GM23338 (cell line): ENCODE measurements around the gene EXOC4. TPM values are rescaled to one million over a fixed set of nuclear protein-coding genes. Genes with fewer than 3 reads are reported as not detected.

Experiments used
- ATAC-seq: fragments of 200-7000 bp; cut with Tn5 transposase; 3 replicates; pipeline ENCODE4 v1.9.1; 2020
- DNase-seq: peaks from one replicate; pipeline ENCODE4 v3.0.0-alpha.2; 2015; ENCODE audit warnings: low spot score
- H2AFZ ChIP-seq: fragments of 200-600 bp; sonication (generic); 2 replicates; pipeline ENCODE4 v1.8.0; 2016; ENCODE audit warnings: antibody characterized with exemption, mild to moderate bottlenecking, moderate library complexity
- H3F3A ChIP-seq: fragments of 200-600 bp; sonication (generic); replicated peaks from 2 replicates; pipeline ENCODE4 v1.8.0; 2017; ENCODE audit warnings: antibody characterized with exemption, mixed run types, low read depth
- H3K27ac ChIP-seq: fragments of 200-600 bp; sonication (generic); 2 replicates; pipeline ENCODE4 v1.6.1; 2016; ENCODE audit warnings: low read depth
- H3K27me3 ChIP-seq: fragments of 200-600 bp; sonication (generic); 2 replicates; pipeline ENCODE4 v1.8.0; 2016; ENCODE audit warnings: mild to moderate bottlenecking, mixed run types, moderate library complexity; ENCODE audit not compliant: insufficient read depth
- H3K36me3 ChIP-seq: fragments of 200-600 bp; sonication (generic); 2 replicates; pipeline ENCODE4 v1.8.0; 2016; ENCODE audit warnings: mild to moderate bottlenecking; ENCODE audit not compliant: insufficient read depth
- H3K4me1 ChIP-seq: fragments of 200-600 bp; sonication (generic); 2 replicates; pipeline ENCODE4 v1.8.0; 2016; ENCODE audit warnings: mild to moderate bottlenecking, moderate library complexity; ENCODE audit not compliant: insufficient read depth
- H3K4me2 ChIP-seq: fragments of 200-600 bp; sonication (generic); 2 replicates; pipeline ENCODE4 v1.7.1; 2017; ENCODE audit warnings: mixed run types
- H3K4me3 ChIP-seq: fragments of 200-600 bp; sonication (generic); 2 replicates; pipeline ENCODE4 v1.6.1; 2016; ENCODE audit warnings: mixed run types
- H3K79me2 ChIP-seq: fragments of 200-600 bp; sonication (generic); replicated peaks from 2 replicates; pipeline ENCODE4 v1.8.0; 2017; ENCODE audit warnings: mild to moderate bottlenecking; ENCODE audit not compliant: insufficient read depth
- H3K9me2 ChIP-seq: fragments of 200-600 bp; sonication (generic); 2 replicates; pipeline ENCODE4 v1.8.0; 2017; ENCODE audit not compliant: insufficient read depth
- H4K20me1 ChIP-seq: fragments of 200-600 bp; sonication (generic); replicated peaks from 2 replicates; pipeline ENCODE4 v1.8.0; 2017; ENCODE audit warnings: mild to moderate bottlenecking; ENCODE audit not compliant: insufficient read depth
- H3K27ac Mint-ChIP-seq: 2 replicates; pipeline ENCODE4 v1.8.0; 2020; ENCODE audit warnings: inconsistent platforms, mild to moderate bottlenecking, moderate library complexity, mixed read lengths
- H3K27me3 Mint-ChIP-seq: 3 replicates; pipeline ENCODE4 v1.8.0; 2022; ENCODE audit warnings: low read depth, mild to moderate bottlenecking, moderate library complexity, mixed read lengths, inconsistent platforms; ENCODE audit not compliant: insufficient read depth, poor library complexity
- H3K36me3 Mint-ChIP-seq: 3 replicates; pipeline ENCODE4 v1.8.0; 2021; ENCODE audit warnings: low read depth, mild to moderate bottlenecking, inconsistent platforms, moderate library complexity, mixed read lengths
- H3K4me1 Mint-ChIP-seq: 3 replicates; pipeline ENCODE4 v1.8.0; 2020; ENCODE audit warnings: mild to moderate bottlenecking, inconsistent platforms, mixed read lengths
- H3K4me3 Mint-ChIP-seq: 3 replicates; pipeline ENCODE4 v1.8.0; 2021; ENCODE audit warnings: moderate library complexity, mild to moderate bottlenecking, inconsistent platforms, mixed read lengths
- H3K9me3 Mint-ChIP-seq: 3 replicates; pipeline ENCODE4 v1.8.0; 2020; ENCODE audit warnings: moderate library complexity, mild to moderate bottlenecking, inconsistent platforms, mixed read lengths
- CREB1 ChIP-seq: fragments of 250-450 bp; sonication (Bioruptor Pico); IDR thresholded peaks from 2 replicates; pipeline ENCODE4 v1.5.0; 2020; ENCODE audit warnings: low read depth, mild to moderate bottlenecking, moderate library complexity
- EZH2phosphoT487 ChIP-seq: fragments of 200-600 bp; sonication (generic); IDR thresholded peaks from one replicate; pipeline ENCODE4 v1.8.1; 2018; ENCODE audit warnings: antibody characterized with exemption; ENCODE audit not compliant: unreplicated experiment
- JUNB ChIP-seq: IDR thresholded peaks from one replicate; pipeline ENCODE4 v1.6.1; 2016; ENCODE audit warnings: antibody characterized with exemption; ENCODE audit not compliant: unreplicated experiment
- NANOG ChIP-seq: IDR thresholded peaks from 2 replicates; pipeline ENCODE4 v1.6.1; 2016; ENCODE audit warnings: antibody characterized with exemption, borderline replicate concordance
- POLR2AphosphoS5 ChIP-seq: IDR thresholded peaks from 2 replicates; pipeline ENCODE4 v1.6.1; 2016; ENCODE audit warnings: antibody characterized with exemption, low read depth
- ZNF331 ChIP-seq: fragments of 250-450 bp; sonication (Bioruptor Pico); IDR thresholded peaks from 2 replicates; pipeline ENCODE4 v1.5.0; 2020; ENCODE audit warnings: low read depth, mild to moderate bottlenecking, moderate library complexity
- ZNF462 ChIP-seq: fragments of 250-450 bp; sonication (Bioruptor Pico); IDR thresholded peaks from 2 replicates; pipeline ENCODE4 v1.5.0; 2020; ENCODE audit warnings: mild to moderate bottlenecking, moderate library complexity
- polyA plus RNA-seq: library from polyadenylated mRNA; unstranded; fragments of >200 nt; fragmentation: Nextera tagmentation; extraction: Ambion mirVana; gene quantifications from 2 replicates; pipeline ENCODE4 v1.2.1, GENCODE V29; 2016
- total RNA-seq: library from RNA; depleted of rRNA; stranded (reverse); fragments of >200 nt; shearing (Covaris generic); gene quantifications from 2 replicates; pipeline ENCODE4 v1.2.3, GENCODE V29; 2014
- TF ChIP-seq, protein P1 (sequence below): IDR thresholded peaks from one replicate; pipeline ENCODE4 v1.6.1; 2018; ENCODE audit warnings: antibody characterized with exemption; ENCODE audit not compliant: unreplicated experiment
- TF ChIP-seq, protein P2 (sequence below), 2 experiments: fragments of 200-600 bp in 1 of 2; sonication (generic) in 1 of 2; conservative IDR thresholded peaks; 2 replicates each; pipeline versions ENCODE4 v1.5.1 to v1.6.1; 2016 to 2017; ENCODE audit warnings: antibody characterized with exemption in 2 of 2, low read depth in 2 of 2, mild to moderate bottlenecking in 2 of 2, moderate library complexity in 1 of 2

EXOC4 gene
- total and polyA plus RNA-seq, 2 experiments from 2014 or later = 37.5 to 52.7 TPM

DNA sequence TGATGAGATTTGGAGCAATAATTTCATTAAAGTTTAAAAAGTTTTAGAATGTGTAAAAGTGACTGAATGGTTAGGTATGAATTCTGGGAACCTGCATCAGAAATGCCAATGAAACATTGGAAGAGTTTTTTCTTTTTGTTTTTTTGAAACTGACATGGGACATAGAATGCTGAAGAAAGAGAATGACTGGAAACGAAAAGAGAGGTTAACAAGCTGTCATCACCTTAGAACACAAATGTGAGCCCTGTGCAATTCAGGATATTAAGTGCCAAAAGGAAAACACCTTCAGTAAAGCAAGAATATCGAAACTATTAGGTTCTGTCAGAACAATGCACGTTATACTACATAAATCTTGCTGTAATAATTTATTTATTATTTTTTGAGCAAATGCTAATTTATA is 12.6 kb upstream of the EXOC4 start:
- Histone ChIP-seq H3K27me3 (no peaks in the 10 kb centered on the region), H2AFZ (no peak overlapping the region), H3K27ac (no peak overlapping the region), H3K79me2 (no peaks in the 10 kb centered on the region), H3F3A (no peaks in the 10 kb centered on the region), H3K4me3 (no peak overlapping the region), H3K9me2 (no peaks in the 10 kb centered on the region), H3K36me3 (no peaks in the 10 kb centered on the region), H3K4me1 (no peaks in the 10 kb centered on the region), H4K20me1 (no peaks in the 10 kb centered on the region), H3K4me2 (no peak overlapping the region)
- Mint-ChIP-seq H3K9me3 (no peaks in the 10 kb centered on the region), H3K36me3 (no peaks in the 10 kb centered on the region; the same call in 2 of the 3 replicates), H3K4me3 (no peak overlapping the region), H3K27me3 (peaks cover 2% of the 10 kb centered on the region), H3K4me1 (no peaks in the 10 kb centered on the region; the same call in 2 of the 3 replicates), H3K27ac (no peak overlapping the region)
- TF ChIP-seq, protein P1, sequence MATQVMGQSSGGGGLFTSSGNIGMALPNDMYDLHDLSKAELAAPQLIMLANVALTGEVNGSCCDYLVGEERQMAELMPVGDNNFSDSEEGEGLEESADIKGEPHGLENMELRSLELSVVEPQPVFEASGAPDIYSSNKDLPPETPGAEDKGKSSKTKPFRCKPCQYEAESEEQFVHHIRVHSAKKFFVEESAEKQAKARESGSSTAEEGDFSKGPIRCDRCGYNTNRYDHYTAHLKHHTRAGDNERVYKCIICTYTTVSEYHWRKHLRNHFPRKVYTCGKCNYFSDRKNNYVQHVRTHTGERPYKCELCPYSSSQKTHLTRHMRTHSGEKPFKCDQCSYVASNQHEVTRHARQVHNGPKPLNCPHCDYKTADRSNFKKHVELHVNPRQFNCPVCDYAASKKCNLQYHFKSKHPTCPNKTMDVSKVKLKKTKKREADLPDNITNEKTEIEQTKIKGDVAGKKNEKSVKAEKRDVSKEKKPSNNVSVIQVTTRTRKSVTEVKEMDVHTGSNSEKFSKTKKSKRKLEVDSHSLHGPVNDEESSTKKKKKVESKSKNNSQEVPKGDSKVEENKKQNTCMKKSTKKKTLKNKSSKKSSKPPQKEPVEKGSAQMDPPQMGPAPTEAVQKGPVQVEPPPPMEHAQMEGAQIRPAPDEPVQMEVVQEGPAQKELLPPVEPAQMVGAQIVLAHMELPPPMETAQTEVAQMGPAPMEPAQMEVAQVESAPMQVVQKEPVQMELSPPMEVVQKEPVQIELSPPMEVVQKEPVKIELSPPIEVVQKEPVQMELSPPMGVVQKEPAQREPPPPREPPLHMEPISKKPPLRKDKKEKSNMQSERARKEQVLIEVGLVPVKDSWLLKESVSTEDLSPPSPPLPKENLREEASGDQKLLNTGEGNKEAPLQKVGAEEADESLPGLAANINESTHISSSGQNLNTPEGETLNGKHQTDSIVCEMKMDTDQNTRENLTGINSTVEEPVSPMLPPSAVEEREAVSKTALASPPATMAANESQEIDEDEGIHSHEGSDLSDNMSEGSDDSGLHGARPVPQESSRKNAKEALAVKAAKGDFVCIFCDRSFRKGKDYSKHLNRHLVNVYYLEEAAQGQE = no peak
- TF ChIP-seq CREB1 (CRISPR knock-in tag) (no peak), JUNB (no peak), NANOG (no peak), POLR2AphosphoS5 (no peak)
- no peak for ATAC-seq
- no peak for DNase-seq

- ATAC-seq = no peak
- TF ChIP-seq CREB1 (CRISPR knock-in tag) (no peak), POLR2AphosphoS5 (no peak), ZNF331 (CRISPR knock-in tag) (no peak), ZNF462 (CRISPR knock-in tag) (no peak), NANOG (no peak), EZH2phosphoT487 (no peak)
- TF ChIP-seq, protein P2, sequence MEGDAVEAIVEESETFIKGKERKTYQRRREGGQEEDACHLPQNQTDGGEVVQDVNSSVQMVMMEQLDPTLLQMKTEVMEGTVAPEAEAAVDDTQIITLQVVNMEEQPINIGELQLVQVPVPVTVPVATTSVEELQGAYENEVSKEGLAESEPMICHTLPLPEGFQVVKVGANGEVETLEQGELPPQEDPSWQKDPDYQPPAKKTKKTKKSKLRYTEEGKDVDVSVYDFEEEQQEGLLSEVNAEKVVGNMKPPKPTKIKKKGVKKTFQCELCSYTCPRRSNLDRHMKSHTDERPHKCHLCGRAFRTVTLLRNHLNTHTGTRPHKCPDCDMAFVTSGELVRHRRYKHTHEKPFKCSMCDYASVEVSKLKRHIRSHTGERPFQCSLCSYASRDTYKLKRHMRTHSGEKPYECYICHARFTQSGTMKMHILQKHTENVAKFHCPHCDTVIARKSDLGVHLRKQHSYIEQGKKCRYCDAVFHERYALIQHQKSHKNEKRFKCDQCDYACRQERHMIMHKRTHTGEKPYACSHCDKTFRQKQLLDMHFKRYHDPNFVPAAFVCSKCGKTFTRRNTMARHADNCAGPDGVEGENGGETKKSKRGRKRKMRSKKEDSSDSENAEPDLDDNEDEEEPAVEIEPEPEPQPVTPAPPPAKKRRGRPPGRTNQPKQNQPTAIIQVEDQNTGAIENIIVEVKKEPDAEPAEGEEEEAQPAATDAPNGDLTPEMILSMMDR (conservative IDR thresholded peaks at IDR 0.05; ENCODE audit: low read depth in 2 of 2) = no peak
Measured at GRCh38 chr7:133246558-133246957, 6.3 kb upstream of the EXOC4 start.

More at GRCh38 chr7:133246558-133246957, 6.3 kb upstream of the EXOC4 start:
- Mint-ChIP-seq H3K4me1 (no peaks in the 10 kb centered on the region; the same call in 2 of the 3 replicates), H3K36me3 (no peaks in the 10 kb centered on the region; the same call in 1 of the 3 replicates), H3K9me3 (no peaks in the 10 kb centered on the region), H3K27ac (no peak overlapping the region), H3K4me3 (no peak overlapping the region), H3K27me3 (no peaks in the 10 kb centered on the region)
- Histone ChIP-seq H3K9me2 (no peaks in the 10 kb centered on the region), H4K20me1 (no peaks in the 10 kb centered on the region), H3K27ac (no peak overlapping the region), H3K4me1 (no peaks in the 10 kb centered on the region), H3K79me2 (no peaks in the 10 kb centered on the region), H3F3A (no peaks in the 10 kb centered on the region), H3K4me2 (no peak overlapping the region), H3K36me3 (no peaks in the 10 kb centered on the region), H2AFZ (no peak overlapping the region), H3K4me3 (no peak overlapping the region), H3K27me3 (no peaks in the 10 kb centered on the region)
- no peak for DNase-seq
